Loucy (cell line): ENCODE results near the gene KDM4B.

ENCODE experiments used
- CTCF ChIP-seq: fragments of 200-600 bp; sonication (generic); conservative IDR thresholded peaks from 2 replicates; pipeline ENCODE4 v1.5.1; 2014; ENCODE audit warnings: mild to moderate bottlenecking, antibody characterized with exemption, low read length
- EZH2phosphoT487 ChIP-seq: fragments of 200-600 bp; IDR thresholded peaks from 2 replicates; pipeline ENCODE4 v1.6.1; 2018; ENCODE audit warnings: antibody characterized with exemption, mild to moderate bottlenecking, moderate library complexity, borderline replicate concordance

- no peak for TF ChIP-seq CTCF
- TF ChIP-seq EZH2phosphoT487 = no peak
Observed at GRCh38 chr19:5083547-5083965, 114.6 kb downstream of the KDM4B start.
